ENCODE results near the gene INSYN1.

GRCh38 chr15:73717802-73718201 lies 35.3 kb downstream of the INSYN1 start:
- TF ChIP-seq EZH2 (IDR thresholded peaks at IDR 0.05; ENCODE audit: insufficient read depth, poor library complexity, severe bottlenecking): no peak
- TF ChIP-seq EZH2phosphoT487 (IDR thresholded peaks at IDR 0.05; ENCODE audit: insufficient read depth, low read depth): no peak
